Measurements from ENCODE around the gene PITPNM3. TPM values are rescaled to one million over a fixed set of nuclear protein-coding genes. Genes with fewer than 3 reads are reported as not detected.

Gene PITPNM3
- total and polyA plus RNA-seq, 12 donors, result 1.1 to 9.8 (median 6.8) TPM

DNA sequence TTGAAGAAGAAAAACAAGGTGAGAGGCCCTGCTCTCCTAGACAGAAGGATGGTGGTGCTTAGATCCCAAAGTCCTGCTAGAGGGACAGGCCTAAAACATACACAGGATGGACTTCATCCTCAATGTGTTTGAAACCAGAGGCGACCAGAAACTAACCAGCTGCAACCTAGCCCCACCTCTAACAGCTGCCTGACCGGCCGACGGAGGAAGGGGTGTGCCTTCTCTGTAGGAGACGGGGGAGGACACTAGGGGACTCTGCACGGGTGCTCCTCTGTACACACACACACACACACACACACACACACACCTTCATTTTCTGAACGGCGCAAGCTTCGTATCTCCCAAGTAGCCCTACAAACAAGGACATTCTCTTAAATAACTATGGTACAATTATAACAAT lies 24.3 kb upstream of the PITPNM3 start:
- H3K27me3 ChIP-seq, result no peaks in the 10 kb centered on the region
- no peak overlapping the region for H3K4me3 ChIP-seq
- intact Hi-C loops (cut with DNase I), result no loop called here
- 85 to 93% (median 91%) methylated on average over 8 to 9 of the region's 9 CpGs for WGBS, 4 donors
- H3K9me3 ChIP-seq (replicated peaks in 1 of 3), result peaks cover 0 to 6% (median 0%) of the 10 kb centered on the region in 3 donors
- DNase-seq, result no peak
- peaks cover 0 to 13% of the 10 kb centered on the region in 2 donors for H3K36me3 ChIP-seq (replicated peaks in 1 of 2)
- TF ChIP-seq, protein P1, sequence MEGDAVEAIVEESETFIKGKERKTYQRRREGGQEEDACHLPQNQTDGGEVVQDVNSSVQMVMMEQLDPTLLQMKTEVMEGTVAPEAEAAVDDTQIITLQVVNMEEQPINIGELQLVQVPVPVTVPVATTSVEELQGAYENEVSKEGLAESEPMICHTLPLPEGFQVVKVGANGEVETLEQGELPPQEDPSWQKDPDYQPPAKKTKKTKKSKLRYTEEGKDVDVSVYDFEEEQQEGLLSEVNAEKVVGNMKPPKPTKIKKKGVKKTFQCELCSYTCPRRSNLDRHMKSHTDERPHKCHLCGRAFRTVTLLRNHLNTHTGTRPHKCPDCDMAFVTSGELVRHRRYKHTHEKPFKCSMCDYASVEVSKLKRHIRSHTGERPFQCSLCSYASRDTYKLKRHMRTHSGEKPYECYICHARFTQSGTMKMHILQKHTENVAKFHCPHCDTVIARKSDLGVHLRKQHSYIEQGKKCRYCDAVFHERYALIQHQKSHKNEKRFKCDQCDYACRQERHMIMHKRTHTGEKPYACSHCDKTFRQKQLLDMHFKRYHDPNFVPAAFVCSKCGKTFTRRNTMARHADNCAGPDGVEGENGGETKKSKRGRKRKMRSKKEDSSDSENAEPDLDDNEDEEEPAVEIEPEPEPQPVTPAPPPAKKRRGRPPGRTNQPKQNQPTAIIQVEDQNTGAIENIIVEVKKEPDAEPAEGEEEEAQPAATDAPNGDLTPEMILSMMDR (IDR thresholded peaks at IDR 0.05), result no peak
- TF ChIP-seq POLR2A (IDR thresholded peaks at IDR 0.05), result no peak
- H3K4me1 ChIP-seq (replicated peaks in 1 of 2), result peaks cover 0 to 1% of the 10 kb centered on the region in 2 donors
- no peak overlapping the region for H3K27ac ChIP-seq

DNA sequence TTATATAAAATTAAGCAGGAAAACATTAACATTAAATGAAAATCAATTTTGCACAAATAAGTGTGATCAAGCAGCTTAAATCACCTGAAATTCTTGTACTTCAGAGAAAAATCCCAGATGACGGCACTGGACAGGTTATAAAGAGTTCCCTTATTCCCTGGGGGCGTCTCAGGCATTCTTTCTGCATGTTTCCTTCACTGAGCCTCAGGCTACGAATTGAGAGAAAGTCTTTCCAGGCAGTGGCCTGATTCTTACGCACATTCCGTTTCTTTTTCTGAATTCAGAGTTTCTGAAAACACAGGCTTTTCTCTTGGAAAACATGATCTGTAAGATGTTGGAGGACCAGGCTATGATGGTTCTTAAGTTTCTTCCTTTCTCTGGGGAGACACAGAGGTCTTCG lies 22.1 kb upstream of the PITPNM3 start:
- DNase-seq, result no peak
- peaks cover 0 to 13% of the 10 kb centered on the region in 2 donors for H3K36me3 ChIP-seq (replicated peaks in 1 of 2)
- H3K4me3 ChIP-seq, result no peak overlapping the region
- H3K27me3 ChIP-seq, result no peaks in the 10 kb centered on the region
- H3K9me3 ChIP-seq (replicated peaks in 1 of 3), result no peaks in the 10 kb centered on the region
- H3K4me1 ChIP-seq (replicated peaks in 1 of 2), result peaks cover 0 to 11% of the 10 kb centered on the region in 2 donors
- TF ChIP-seq, protein P1 (IDR thresholded peaks at IDR 0.05), result no peak
- TF ChIP-seq POLR2A (IDR thresholded peaks at IDR 0.05), result no peak
- no peak overlapping the region for H3K27ac ChIP-seq
- 77 to 93% (median 82%) methylated on average over 6 of the region's 6 CpGs for WGBS, 4 donors
- intact Hi-C loops (cut with DNase I), result no loop called here

DNA sequence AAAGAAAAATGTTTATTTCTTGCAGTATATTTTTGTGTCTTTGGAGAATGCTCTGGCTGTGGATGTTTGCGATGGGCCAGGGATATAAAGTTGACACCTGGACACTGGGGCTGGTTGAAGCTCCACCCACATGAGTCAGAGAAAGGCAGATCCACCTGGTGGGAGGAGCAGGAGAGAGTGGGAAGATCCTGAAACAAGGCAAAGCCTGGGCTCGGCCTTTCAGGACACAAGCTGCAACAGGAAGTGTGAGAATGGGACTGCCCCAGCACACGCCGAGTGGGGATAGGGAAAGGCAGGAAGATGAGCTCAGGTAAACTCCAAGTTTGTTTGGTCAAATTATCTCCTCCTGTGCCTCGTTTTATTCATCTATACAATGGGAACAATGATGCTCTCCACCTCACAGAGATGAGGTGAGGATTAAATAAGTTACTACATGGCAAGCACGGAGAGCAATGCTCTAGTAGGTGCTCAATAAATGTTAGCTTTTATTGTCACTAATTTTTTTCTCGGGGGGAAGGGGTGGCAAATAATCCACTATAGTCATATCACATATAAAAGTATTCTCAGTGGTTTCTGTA lies 21.4 kb upstream of the PITPNM3 start:
- intact Hi-C loops (cut with DNase I), result no loop called here
- no peaks in the 10 kb centered on the region for H3K9me3 ChIP-seq (replicated peaks in 1 of 3)
- DNase-seq, result no peak

DNA sequence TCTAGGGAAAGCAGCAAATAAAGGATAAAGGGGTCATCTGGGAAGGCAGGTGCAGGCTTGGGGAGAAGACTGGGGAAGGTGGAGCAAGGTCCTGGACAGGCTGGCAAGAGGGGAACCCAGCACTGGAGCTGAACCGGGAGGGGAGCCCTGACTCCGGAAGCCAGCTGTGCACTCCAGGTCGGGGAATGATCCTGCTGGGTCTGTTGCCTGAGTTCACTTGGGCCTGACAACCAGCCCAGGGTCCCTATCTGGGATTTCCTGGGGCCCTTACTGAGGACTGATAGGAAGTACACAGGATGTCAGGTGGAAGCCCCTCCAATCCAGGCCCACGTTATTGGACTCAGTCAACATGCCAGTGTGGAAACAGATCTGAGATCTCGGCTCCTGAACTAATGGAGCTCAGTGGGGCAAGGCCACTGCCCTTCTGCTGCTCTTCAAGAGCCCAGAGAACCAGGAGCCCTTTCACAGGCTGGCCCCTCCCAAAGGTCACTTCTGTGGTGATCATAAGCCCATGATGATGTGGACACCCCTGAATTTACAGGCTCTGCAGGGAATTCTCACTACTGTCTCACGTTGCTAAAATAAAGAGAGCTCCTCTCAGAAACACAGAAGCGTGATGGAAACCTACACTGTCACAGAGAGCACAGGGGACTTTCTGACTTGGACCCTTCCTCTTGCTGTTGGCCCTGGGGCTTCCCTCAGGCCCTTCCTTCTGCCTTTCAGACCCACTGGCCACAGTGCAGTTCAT lies 19.9 kb upstream of the PITPNM3 start:
- TF ChIP-seq, protein P1 (IDR thresholded peaks at IDR 0.05), result no peak
- no peak for TF ChIP-seq POLR2A (IDR thresholded peaks at IDR 0.05)
- peaks cover 0 to 8% of the 10 kb centered on the region in 2 donors for H3K36me3 ChIP-seq (replicated peaks in 1 of 2)

More for the DNA sequence above, 21.4 kb upstream of the PITPNM3 start:
- no peaks in the 10 kb centered on the region for H3K27me3 ChIP-seq
- 90 to 97% (median 95%) methylated on average over 7 of the region's 7 CpGs for WGBS, 4 donors
- no peak overlapping the region for H3K27ac ChIP-seq
- peaks cover 0 to 8% of the 10 kb centered on the region in 2 donors for H3K36me3 ChIP-seq (replicated peaks in 1 of 2)
- no peak overlapping the region for H3K4me3 ChIP-seq
- no peak for TF ChIP-seq POLR2A (IDR thresholded peaks at IDR 0.05)
- peaks cover 0 to 11% of the 10 kb centered on the region in 2 donors for H3K4me1 ChIP-seq (replicated peaks in 1 of 2)

More for the DNA sequence above, 19.9 kb upstream of the PITPNM3 start:
- intact Hi-C loops (cut with DNase I), result no loop called here
- no peak overlapping the region for H3K4me3 ChIP-seq
- H3K27ac ChIP-seq, result peak overlapping the region in 1 of 5 donors; percentile 40
- 92 to 95% (median 94%) methylated on average over 7 of the region's 7 CpGs for WGBS, 4 donors
- H3K4me1 ChIP-seq (replicated peaks in 1 of 2), result peaks cover 0 to 11% of the 10 kb centered on the region in 2 donors
- H3K27me3 ChIP-seq, result no peaks in the 10 kb centered on the region
- DNase-seq, result no peak
- H3K9me3 ChIP-seq (replicated peaks in 1 of 3), result no peaks in the 10 kb centered on the region

Measured in adrenal gland (tissue), 12 donors.